ENCODE measurements around the gene CPEB2.

DNA sequence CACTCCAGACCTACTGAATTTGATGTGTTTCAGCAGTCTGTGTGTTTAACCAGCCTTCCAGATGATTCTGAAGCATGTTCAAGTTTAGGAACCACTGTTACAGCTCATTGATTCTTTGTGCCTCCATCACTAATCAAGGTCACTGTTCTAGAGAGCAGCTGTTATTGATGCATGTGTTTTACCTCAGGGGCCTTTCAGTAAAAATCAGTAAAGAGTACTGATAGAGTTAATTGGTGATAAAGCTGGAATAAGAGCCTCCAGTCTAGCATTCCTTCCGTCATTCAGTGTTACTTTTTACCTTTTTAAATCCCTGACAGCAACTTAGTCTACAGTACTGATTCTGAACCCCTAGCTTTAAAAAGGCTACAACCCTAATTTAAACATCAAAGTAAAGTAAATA, 12.9 kb downstream of the CPEB2 start:
- TF ChIP-seq, protein P1, sequence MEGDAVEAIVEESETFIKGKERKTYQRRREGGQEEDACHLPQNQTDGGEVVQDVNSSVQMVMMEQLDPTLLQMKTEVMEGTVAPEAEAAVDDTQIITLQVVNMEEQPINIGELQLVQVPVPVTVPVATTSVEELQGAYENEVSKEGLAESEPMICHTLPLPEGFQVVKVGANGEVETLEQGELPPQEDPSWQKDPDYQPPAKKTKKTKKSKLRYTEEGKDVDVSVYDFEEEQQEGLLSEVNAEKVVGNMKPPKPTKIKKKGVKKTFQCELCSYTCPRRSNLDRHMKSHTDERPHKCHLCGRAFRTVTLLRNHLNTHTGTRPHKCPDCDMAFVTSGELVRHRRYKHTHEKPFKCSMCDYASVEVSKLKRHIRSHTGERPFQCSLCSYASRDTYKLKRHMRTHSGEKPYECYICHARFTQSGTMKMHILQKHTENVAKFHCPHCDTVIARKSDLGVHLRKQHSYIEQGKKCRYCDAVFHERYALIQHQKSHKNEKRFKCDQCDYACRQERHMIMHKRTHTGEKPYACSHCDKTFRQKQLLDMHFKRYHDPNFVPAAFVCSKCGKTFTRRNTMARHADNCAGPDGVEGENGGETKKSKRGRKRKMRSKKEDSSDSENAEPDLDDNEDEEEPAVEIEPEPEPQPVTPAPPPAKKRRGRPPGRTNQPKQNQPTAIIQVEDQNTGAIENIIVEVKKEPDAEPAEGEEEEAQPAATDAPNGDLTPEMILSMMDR (IDR thresholded peaks at IDR 0.05): no peak
- TF ChIP-seq POLR2A (IDR thresholded peaks at IDR 0.05): no peak
